HG02763 (cell line): Measurements from ENCODE around the gene ARHGAP21.

ENCODE experiments used
- ATAC-seq: cut with Tn5 transposase; IDR thresholded peaks from one replicate; pipeline ENCODE4 v1.9.1; 2021; ENCODE audit warnings: mild to moderate bottlenecking, moderate library complexity; ENCODE audit not compliant: unreplicated experiment

Gene ARHGAP21

GRCh38 chr10:24579906-24580305, 143.8 kb downstream of the ARHGAP21 start:
- no peak for ATAC-seq

GRCh38 chr10:24579448-24579847, 144.2 kb downstream of the ARHGAP21 start:
- no peak for ATAC-seq

- no peak for ATAC-seq
These were observed 148.1 kb downstream of the ARHGAP21 start for GRCh38 chr10:24575481-24576002.

GRCh38 chr10:24574578-24575155, 149.0 kb downstream of the ARHGAP21 start:
- no peak for ATAC-seq

- ATAC-seq: no peak
These were observed 149.5 kb downstream of the ARHGAP21 start for GRCh38 chr10:24574161-24574560.

GRCh38 chr10:24571870-24572450, 151.7 kb downstream of the ARHGAP21 start:
- no peak for ATAC-seq

- ATAC-seq: no peak
These were observed 152.8 kb downstream of the ARHGAP21 start for GRCh38 chr10:24570658-24571426.

GRCh38 chr10:24569828-24570657, 153.6 kb downstream of the ARHGAP21 start:
- no peak for ATAC-seq

GRCh38 chr10:24569330-24569796, 154.3 kb downstream of the ARHGAP21 start:
- no peak for ATAC-seq

- ATAC-seq: no peak
These were observed 155.6 kb downstream of the ARHGAP21 start for GRCh38 chr10:24568042-24568441.

GRCh38 chr10:24561453-24561852, 162.2 kb downstream of the ARHGAP21 start:
- no peak for ATAC-seq

GRCh38 chr10:24556750-24557742, 166.6 kb downstream of the ARHGAP21 start:
- no peak for ATAC-seq

- ATAC-seq: no peak
These were observed 167.4 kb downstream of the ARHGAP21 start for GRCh38 chr10:24556126-24556749.

GRCh38 chr10:24554036-24554435, 169.7 kb downstream of the ARHGAP21 start:
- ATAC-seq: no peak

- ATAC-seq: no peak
These were observed 170.6 kb downstream of the ARHGAP21 start for GRCh38 chr10:24553051-24553612.

GRCh38 chr10:24552346-24553016, 171.2 kb downstream of the ARHGAP21 start:
- ATAC-seq: no peak

- ATAC-seq: no peak
These were observed 172.5 kb downstream of the ARHGAP21 start for GRCh38 chr10:24551161-24551560.

GRCh38 chr10:24550680-24551079, 173.0 kb downstream of the ARHGAP21 start:
- no peak for ATAC-seq
